Measurements from ENCODE around the gene EPC1.
"Not testable (repeated sequence)": the region's sequence is repeated elsewhere in the genome, so short reads cannot be mapped to it uniquely, and the experiment has no call there.

Gene EPC1

DNA sequence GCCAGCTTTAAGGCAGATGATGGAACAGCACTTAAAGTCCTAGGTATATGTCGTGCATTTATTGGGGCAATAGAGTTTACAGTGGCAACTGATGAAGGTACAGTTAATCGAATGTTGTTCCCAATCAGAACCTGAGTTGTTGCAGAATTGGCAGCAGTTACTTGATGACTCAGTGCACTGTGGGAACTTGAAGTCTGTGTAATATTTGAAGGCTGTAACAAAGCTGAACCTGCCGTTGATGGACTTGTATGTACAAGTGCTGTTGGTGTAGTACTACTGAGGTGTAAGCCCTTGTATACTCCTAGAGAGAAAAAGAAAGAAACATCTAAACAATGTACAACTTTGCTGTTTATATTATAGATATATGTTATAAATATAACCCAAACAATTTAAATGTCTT, 75.3 kb downstream of the EPC1 start:
- peak; percentile 16 for DNase-seq (ENCODE audit: low spot score)

DNA sequence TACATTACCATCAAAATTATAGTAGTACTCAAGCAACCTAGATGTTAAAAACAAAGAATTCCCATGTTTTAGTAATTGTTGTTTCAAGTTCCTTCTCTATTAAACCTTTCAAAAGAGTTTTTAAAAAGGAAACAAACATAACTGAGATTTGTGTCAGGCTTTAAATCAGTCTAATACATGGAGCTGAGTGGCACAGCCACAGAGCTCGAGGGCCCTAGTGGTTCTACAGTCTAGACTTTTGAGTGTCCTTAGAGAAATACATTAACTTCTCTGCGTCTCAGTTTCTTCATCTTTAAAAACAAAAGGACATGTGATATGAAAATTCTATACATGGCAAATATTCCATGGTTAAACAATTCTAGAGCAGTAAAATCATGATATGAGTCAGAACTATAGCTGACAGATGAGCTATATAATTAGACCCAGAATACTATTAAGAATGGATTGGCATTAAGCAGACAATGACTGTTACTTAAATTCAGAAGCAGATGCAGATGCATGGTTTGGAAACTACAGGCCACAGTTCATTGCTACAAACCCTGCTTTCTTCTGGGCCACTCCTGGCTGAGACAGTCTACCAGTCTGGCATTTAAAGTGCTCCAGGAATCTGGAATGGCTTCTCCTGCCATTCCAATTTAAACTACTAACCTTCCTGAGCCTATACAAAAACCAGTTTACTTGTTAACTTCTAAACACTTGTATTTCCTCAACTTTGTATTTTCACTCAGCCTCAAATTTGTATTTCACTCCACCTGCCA, 77.4 kb downstream of the EPC1 start:
- no peak for DNase-seq (ENCODE audit: low spot score)

DNA sequence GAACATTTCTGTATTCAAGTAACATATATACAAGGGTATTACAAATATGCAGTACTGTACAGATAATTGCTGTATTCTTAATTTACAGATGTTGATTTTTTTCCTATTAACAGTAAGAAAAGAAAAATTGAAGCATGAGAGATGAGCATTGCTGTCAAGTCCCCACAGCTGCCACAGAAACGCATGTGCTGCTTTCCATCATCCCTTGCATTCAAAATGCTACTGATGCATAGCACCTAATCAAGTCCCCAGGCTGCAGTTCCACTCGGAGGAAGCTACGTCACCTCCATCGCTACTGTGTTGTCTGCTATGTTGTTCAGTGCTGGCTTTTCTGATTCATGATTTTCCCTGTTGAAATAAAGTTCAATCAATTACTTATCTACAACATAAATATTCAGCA, 78.2 kb downstream of the EPC1 start:
- DNase-seq (ENCODE audit: low spot score): no peak

DNA sequence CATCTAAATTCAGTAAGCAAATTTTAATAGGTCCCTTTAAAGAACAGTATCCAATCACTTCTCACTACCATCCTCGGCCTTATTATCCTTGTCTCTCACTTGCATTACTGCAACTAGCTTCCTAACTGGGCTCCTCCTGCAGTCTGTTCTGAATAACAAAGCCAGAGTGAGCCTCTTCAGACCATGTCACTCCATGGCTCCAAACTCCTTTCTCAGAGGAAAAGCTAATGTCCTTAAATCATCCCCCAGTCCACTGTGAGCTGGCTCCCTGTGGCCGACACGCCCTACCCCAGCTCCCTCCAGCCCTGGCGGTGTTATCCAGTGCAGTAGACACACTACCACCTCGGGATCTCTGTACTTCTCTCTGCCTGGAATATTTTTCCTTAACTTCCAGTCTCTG, 80.0 kb downstream of the EPC1 start:
- DNase-seq (ENCODE audit: low spot score): no peak

DNA sequence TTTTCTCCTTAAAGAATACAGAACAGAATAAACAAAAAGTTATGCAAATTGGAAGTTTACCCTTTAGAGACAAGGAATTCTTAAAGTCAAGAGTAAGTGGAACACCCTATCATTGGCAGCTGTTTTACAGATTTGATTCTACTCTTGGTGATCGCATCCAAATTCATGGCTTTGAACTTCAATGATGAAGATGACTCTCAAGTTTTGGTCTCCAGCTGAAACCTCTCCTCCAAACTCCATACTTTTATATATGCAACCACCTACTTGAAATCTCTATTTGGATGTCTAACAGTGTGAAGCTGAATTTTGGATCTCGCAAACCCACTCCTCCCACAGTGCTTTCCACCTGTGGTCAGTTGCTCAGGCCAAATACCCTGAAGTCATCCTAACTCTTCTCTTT, 80.4 kb downstream of the EPC1 start:
- no peak for DNase-seq (ENCODE audit: low spot score)

DNA sequence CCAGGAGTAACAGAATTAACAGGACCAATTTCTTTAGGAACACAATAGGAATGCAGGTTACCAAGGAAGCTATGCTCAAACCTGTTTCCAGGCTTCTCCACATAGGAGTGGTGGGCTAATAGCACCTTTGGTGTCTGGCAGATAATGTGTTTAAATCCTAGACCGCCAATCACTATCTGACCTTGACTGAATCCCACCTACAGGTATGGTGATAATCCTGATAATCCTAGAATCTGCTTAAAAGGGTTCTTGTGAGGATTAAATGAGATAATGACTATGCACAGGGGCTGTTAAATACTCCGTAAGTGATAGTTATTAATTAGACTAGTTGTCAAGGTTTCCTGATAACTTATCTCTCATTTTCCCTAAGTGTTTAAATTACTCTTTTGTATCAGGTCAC, 81.2 kb downstream of the EPC1 start:
- DNase-seq (ENCODE audit: low spot score): no peak

DNA sequence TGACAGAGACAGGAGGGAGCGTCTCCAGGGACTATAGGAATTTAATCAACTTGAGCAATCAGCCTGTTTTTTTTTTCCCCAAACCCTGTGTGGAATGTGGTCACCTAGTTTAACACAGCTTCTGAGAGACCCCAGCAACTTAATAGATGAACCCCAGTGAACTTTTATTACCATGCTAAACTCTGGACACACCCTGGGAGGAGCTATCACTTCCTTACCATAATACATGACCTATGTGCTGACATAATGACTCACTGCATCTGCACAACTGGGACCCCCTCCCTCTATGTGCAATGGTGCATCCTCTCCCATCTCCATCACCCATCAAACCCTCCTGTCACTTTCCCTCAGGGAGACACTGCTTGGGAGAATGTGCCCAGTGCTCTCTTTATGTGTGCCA, 83.7 kb downstream of the EPC1 start:
- no peak for DNase-seq (ENCODE audit: low spot score)

DNA sequence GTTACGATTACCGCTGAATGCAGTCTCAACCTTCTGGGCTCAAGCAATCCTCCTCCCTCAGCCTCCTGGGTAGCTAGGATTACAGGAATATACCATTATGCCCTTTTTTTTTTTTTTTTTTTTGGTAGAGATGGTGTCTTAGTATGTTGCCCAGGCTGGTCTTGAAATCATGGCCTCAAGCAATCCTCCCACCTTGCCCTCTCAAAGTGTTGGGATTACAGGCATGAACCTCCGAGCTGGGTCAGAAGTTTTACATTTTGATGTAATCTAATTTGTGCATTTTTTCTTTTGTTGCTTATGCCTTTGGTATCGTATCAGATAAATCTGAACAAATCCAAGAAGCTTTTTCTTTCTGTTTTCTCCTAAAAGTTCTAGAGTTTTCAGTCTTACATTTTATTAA, 87.4 kb downstream of the EPC1 start:
- no peak for DNase-seq (ENCODE audit: low spot score)

DNA sequence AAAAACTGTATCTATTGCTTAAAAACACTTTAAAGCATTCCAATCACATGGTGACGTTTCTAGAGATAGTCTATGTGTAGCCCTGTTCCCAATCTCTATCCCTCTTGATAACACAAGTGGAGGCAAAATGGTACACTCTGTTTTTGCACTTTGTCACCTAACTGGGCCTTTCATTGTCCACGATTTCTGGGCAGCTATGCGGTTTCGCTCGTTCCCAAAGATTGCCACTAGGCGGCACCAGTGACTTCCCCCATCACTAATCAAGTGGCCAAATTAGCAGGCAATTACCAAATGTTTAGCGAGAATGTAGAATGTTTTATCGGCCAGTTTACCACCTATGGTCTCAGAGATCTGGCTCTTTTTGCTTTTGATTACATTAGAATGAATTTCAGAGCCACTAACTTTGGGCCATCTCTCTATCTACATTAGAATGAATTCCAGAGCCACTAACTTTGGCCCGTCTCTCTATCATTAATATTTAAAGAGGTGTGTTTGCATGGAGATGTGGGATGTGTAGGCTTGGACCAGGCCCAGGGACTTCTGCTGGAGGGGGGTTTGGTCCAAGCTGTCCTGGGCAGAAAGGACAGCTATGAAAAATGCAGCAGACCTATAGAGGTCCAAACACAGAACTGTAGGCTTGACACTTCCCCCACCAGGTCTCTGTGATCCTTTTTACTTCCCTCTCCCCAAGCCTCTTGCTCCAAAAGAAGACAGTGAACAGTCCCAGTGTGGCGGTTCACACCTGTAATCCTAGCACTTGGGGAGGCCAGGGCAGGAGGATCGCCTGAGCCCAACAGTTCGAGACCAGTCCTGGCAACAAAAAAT, 90.1 kb downstream of the EPC1 start:
- DNase-seq (ENCODE audit: low spot score): peak; percentile 58

DNA sequence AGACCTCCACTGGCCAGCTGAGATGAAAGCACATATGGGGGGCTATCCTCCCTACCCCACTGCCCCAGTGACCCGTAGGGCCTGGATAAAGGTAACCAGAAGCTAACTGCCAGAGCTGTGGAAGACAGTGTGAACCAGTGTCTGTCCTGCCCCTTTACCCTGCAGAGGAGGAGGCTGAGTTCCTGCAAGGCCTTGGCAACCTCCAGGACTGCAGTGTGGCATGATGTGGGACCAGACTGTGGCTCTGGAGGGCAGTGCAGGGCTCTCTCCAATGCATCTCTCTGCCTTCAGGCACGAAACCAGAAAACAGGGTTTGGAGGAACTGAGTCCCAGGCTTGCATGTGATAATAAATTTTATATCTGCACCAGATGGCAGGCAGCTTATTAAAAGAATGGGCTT, 93.1 kb downstream of the EPC1 start:
- DNase-seq (ENCODE audit: low spot score): no peak

DNA sequence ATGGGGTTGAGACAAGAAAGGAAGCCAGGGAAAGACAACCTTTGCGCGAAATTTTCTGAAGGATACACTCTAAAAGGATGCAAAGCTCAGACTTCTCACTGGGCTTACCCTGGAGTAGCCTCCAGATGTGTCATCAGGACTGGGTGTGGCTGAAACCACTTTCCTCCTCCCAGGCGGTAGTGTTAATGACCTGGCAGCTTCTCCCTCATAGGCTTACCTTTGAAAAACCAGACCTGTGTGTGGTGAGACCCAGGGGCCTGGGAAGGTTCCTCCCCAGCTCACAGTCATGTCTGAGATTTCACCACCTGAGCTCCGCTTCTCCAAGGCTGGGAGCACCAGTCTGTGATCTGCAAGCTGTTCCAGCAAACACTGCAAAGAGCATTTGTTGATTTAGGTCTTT, 93.7 kb downstream of the EPC1 start:
- no peak for DNase-seq (ENCODE audit: low spot score)

DNA sequence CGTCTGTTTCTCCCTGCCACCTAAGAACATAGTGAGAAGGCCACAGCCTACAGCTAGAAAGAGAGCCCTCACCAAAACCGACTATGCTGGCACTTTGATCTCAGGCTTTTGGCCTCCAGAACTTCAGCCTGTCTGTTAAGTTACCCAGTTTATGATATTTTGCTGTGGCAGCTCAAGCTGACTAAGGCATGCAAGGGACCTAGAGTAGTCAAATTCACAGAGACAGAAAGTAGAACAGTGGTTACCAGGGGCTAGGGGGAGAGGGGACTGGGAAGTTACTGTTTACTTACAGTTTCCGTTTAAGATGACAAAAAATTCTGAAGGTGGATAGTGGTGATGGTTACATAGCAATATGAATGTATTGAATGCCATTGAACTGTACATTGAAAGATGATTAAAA, 96.5 kb downstream of the EPC1 start:
- not testable (repeated sequence) for DNase-seq (ENCODE audit: low spot score)

DNA sequence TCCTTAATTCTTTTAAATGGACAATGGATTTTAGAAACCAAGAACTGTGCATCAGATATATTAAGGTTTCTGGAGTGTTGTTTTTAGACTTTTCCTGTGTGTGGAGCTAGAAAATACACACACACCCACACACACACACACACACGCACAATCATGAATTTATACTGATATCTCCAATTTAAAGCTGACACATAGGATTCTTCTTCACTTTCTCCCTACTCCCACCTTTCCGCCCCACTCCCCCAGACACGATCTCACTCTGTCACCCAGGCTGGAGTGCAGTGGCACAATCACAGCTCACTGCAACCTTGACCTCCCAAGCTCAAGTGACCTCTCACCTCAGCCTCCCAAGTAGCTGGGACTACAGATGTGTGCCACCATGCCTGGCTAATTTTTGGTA, 100.3 kb downstream of the EPC1 start:
- DNase-seq (ENCODE audit: low spot score): no peak

DNA sequence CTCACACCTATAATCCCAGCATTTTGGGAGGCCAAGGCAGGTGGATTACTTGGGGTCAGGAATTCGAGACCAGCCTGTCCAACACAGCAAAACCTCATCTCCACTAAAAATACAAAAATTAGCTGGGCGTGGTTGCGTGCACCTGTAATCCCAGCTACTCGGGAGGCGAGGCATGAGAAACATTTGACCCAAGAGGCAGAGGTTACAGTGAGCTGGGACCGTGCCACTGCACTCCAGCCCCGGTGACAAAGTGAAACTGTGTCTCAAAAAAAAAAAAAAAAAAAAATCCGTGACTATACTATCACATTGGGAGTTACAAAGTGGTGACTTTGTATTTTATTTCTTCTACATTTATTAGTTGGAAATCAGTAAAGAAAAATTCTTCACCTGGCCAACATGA, 101.2 kb downstream of the EPC1 start:
- DNase-seq (ENCODE audit: low spot score): no peak

DNA sequence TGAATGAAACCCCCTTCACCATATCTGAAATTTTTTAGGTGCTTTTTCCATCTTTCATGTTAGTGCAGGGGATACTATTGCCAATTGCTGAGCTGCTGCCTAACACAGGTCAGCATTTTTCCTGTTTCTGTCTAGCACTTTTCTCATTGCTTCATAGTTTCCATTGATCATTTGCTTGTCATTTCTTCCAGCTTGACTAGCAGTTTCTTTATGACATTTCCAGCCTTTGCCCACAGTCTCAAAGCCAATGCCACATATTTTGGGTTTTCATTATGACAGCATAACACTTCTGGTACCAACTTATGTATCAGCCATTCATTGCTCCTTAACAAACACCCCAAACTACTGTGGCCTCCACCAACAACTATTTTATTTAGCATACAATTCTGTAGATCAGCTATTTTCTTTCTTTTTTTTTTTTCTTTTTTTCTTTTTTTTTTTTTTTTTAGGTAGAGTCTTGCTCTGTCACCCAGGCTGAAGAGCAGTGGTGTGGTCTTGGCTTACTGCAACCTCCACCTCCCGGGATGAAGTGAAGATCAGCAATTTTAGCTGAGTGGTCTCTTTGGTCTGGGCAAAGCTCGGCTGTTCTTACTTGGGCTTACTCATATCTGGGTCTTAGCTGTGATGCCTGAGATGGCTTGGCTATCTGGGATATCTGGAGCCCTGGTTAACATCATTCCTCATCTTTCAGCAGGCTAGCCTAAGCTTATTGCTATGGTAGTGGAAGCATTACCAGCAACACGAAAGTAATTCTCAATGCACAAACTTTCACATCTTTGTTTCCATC, 102.3 kb downstream of the EPC1 start:
- DNase-seq (ENCODE audit: low spot score): no peak

DNA sequence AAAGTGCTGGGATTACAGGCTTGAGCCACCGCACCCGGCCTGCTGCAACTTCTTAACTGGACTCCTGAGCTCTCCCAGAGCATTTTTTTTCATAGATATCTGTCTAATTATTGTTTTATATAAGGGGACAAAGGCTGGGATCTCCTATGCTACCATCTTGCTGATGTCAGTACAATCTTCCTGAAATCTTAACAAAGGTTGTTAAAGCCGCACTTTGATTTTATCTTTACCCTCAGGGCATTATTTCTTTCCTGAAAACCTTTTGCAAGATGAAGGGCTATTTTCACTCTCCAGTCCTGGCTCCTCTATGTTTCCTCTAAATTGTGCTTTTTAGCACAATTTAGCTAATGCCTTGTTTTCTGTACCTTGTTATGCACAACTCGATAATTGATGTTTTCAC, 102.9 kb downstream of the EPC1 start:
- DNase-seq (ENCODE audit: low spot score): no peak

DNA sequence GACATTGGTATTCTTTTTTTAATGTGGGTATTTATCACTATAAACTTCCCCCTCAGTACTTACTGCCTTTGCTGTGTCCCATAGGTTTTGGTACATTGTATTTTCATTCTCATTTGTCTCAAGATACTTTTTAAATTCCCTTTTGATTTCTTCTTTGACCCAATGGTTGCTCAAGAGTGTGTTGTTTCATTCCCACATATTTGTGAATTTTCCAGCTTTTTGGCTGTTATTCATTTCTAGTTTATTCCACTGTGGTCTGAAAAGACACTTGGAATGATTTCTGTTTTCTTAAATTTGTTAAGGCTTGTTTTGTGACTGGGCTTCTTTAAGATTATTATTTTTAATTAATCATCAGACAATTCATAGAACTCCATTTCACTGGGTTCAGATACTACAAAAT, 105.0 kb downstream of the EPC1 start:
- no peak for DNase-seq (ENCODE audit: low spot score)

DNA sequence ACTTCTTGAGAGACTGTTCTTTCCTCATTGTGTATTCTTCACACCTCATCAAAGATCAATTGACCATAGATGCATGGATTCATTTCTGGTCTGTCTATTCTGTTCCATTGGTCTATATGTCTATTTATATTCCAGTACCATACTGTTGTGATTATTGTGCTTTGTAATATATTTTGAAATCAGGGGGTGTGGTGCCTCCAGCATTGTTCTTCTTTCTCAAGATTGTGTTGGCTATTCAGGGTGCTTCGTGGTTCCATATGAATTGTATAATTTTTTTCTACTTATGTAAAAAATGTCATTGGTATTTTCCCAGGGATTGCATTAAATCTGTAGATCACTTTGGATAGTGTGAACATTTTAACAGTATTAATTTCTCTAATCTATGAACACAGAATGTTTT, 106.5 kb downstream of the EPC1 start:
- DNase-seq (ENCODE audit: low spot score): no peak

DNA sequence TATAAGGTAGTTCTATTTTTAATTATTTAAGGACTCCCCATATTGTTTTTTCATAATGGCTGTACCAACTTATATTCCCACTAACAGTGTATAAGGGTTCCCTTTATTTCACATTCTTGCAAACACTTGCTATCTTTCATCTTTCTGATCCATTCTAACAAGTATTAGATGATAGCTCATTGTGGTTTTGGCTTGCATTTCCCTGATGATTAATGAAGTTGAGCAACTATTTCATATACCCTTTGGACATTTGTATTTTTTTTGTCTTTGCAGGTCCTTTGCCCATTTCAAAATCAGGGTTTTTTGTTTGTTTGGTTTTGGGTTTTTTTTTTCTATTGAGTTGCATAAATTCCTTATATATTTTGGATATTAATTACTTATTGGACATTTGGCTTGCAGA, 107.2 kb downstream of the EPC1 start:
- DNase-seq (ENCODE audit: low spot score): peak; percentile 34

DNA sequence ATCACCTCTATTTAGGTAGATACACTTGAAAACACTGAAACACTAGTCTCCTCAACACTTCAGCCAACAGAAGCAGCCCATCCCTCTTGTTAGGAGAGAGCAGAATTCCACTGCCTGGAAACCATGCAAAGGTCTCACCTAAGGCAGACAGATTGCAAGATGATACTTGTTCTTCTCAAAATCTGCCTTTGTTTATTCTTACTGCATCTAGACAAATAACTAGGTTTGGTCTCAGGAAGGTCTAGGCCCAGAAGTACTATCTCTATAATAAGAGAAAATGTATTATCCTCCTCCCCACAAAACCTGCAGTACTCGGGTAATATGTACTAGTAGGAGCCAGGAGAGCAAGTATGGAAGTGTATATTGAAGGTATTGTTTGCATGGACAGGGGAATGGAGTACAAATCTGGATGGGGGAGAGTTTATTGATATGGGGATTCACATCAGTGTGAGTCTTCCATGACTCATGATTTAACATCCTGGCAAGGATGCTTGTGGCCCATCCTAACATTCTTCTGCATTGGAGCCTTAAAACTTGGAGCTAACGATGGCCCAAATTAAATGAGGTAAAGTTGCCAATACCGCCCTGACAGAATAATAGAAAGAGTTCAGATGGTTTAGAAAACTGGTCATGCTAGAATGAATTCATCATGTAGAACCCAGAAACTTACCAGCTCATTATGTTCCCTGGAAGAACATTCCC, 109.2 kb downstream of the EPC1 start:
- peak; percentile 73 for DNase-seq (ENCODE audit: low spot score)

DNA sequence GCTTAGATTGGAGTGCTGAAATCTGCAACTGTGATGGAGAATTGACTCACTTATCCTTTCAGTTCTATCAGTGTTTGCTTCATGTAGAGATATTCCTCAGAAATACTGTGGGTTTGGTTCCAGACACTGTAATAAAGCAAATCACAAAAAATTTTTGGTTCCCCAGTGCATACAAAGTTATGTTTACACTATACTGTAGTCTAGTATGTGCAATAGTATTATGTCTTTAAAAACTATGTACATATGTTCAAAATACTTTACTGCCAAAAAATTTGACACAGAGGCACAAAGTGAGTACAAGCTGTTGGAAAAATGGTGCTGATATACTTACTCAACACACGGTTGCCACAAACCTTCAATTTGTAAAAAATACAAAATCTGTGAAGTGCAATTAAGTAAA, 112.5 kb downstream of the EPC1 start:
- DNase-seq (ENCODE audit: low spot score): no peak

DNA sequence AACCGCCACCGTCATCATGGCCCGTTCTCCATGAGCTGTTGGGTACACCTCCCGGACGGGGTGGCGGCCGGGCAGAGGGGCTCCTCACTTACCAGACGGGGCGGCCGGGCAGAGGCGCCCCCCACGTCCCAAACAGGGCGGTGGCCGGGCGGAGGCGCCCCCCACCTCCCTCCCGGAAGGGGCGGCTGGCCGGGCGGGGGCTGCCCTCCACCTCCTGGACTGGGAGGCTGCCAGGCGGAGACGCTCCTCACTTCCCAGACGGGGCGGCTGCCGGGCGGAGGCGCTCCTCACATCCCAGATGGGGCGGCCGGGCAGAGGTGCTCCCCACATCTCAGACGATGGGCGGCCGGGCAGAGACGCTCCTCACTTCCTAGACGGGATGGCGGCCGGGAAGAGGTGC, 113.6 kb downstream of the EPC1 start:
- DNase-seq (ENCODE audit: low spot score): not testable (repeated sequence)

All from AG08396 (cell line).